T-cell (primary cell): ENCODE measurements around the gene ST6GAL1. TPM values are rescaled to one million over a fixed set of nuclear protein-coding genes. Genes with fewer than 3 reads are reported as not detected.
A peak's percentile ranks its signal among the peaks of the same experiment; 100 is the strongest.
"Not testable (repeated sequence)": the region's sequence is repeated elsewhere in the genome, so short reads cannot be mapped to it uniquely, and the experiment has no call there.

Experiments
- ATAC-seq, 4 experiments: fragments of 200-7000 bp in 3 of 4; fragments of 150-1000 bp in 1 of 4; cut with Tn5 transposase; replicated peaks in 1 of 4; 1 replicate in 3 of 4; 2 replicates in 1 of 4; pipeline ENCODE4 v1.10.0; 2021; ENCODE audit warnings: moderate library complexity in 3 of 4, mild to moderate bottlenecking in 2 of 4, moderate number of reproducible peaks in 1 of 4
- CTCF ChIA-PET, 2 donors: fragments of 300-600 bp; sonication (Branson Sonifier 250); formaldehyde crosslinking; loops; one replicate each; lab custom pipeline; 2022; ENCODE audit warnings: antibody characterized with exemption in 2 of 2; lab: Charles Lee
- POLR2A ChIA-PET, 2 donors: fragments of 300-600 bp; sonication (Branson Sonifier 250); formaldehyde crosslinking; loops; one replicate each; lab custom pipeline; 2022; ENCODE audit warnings: antibody characterized with exemption in 2 of 2; lab: Charles Lee
- DNase-seq, 35 experiments: peaks; one replicate each; pipeline versions ENCODE4 v3.0.0 to v3.0.0-alpha.2; 2013 to 2023
- H3K27ac ChIP-seq: one replicate; pipeline ENCODE4 v1.5.1; 2013; ENCODE audit warnings: low read length
- H3K27me3 ChIP-seq, 2 experiments: replicated peaks in 1 of 2; 1 replicate in 1 of 2; 2 replicates in 1 of 2; pipeline versions ENCODE4 v1.6.1 to v1.7.0; 2013; ENCODE audit warnings: low read length in 1 of 2, mixed read lengths in 1 of 2; ENCODE audit not compliant: control insufficient read depth in 2 of 2, insufficient read depth in 2 of 2; ENCODE audit errors: extremely low read depth in 1 of 2
- H3K36me3 ChIP-seq, 2 donors: 1 replicate in 1 of 2; 2 replicates in 1 of 2; pipeline versions ENCODE4 v1.6.1 to v1.7.0; 2013; ENCODE audit warnings: low read length in 1 of 2; ENCODE audit not compliant: control insufficient read depth in 2 of 2, insufficient read depth in 1 of 2; ENCODE audit errors: extremely low read depth in 1 of 2
- H3K4me1 ChIP-seq, 2 experiments: 1 replicate in 1 of 2; 2 replicates in 1 of 2; pipeline versions ENCODE4 v1.6.1 to v1.7.0; 2013; ENCODE audit warnings: low read length in 2 of 2, mixed read lengths in 1 of 2; ENCODE audit not compliant: insufficient read depth in 2 of 2, control insufficient read depth in 1 of 2; ENCODE audit errors: extremely low read depth in 1 of 2
- H3K4me3 ChIP-seq, 2 donors: 1 replicate in 1 of 2; 2 replicates in 1 of 2; pipeline versions ENCODE4 v1.5.1 to v1.7.0; 2013; ENCODE audit warnings: mild to moderate bottlenecking in 2 of 2, low read length in 1 of 2, moderate library complexity in 1 of 2; ENCODE audit not compliant: control insufficient read depth in 1 of 2; ENCODE audit errors: extremely low read depth in 1 of 2
- H3K9me3 ChIP-seq: 2 replicates; pipeline ENCODE4 v1.7.0; 2013
- H3K27ac Mint-ChIP-seq, 2 donors: one replicate each; pipeline ENCODE4 v1.8.0; 2020 to 2021; ENCODE audit warnings: mild to moderate bottlenecking in 2 of 2, mixed read lengths in 2 of 2
- H3K27me3 Mint-ChIP-seq, 2 donors: one replicate each; pipeline ENCODE4 v1.8.0; 2021 to 2022; ENCODE audit warnings: mixed read lengths in 2 of 2
- H3K36me3 Mint-ChIP-seq: one replicate; pipeline ENCODE4 v1.8.0; 2021; ENCODE audit warnings: mixed read lengths
- H3K4me1 Mint-ChIP-seq, 3 donors: one replicate each; pipeline ENCODE4 v1.8.0; 2020 to 2022; ENCODE audit warnings: mixed read lengths in 3 of 3, mild to moderate bottlenecking in 1 of 3
- H3K4me3 Mint-ChIP-seq, 3 donors: one replicate each; pipeline ENCODE4 v1.8.0; 2020 to 2022; ENCODE audit warnings: mild to moderate bottlenecking in 3 of 3, mixed read lengths in 3 of 3, moderate library complexity in 3 of 3
- H3K9me3 Mint-ChIP-seq, 3 donors: one replicate each; pipeline ENCODE4 v1.8.0; 2020 to 2022; ENCODE audit warnings: mixed read lengths in 3 of 3
- WGBS: methylation state at CpG from one replicate; pipeline ENCODE4 v1.1.5; 2013; ENCODE audit warnings: missing lambda C conversion rate; ENCODE audit not compliant: insufficient coverage; 5-methylcytosine and 5-hydroxymethylcytosine counted together
- total RNA-seq, 35 experiments: library from RNA in 6 of 35; stranded (reverse) in 6 of 35; fragments of 120-200 nt in 1 of 35; gene quantifications; one replicate each; pipeline versions ENCODE4 v1.2.1 to v1.2.4 and lab custom pipeline; 2013 to 2026

Gene ST6GAL1
- total RNA-seq, 5 donors from 2014 or later (not counting 1 experiment from before 2014, with no cell fraction given), result 148 to 237 (median 212) TPM

DNA sequence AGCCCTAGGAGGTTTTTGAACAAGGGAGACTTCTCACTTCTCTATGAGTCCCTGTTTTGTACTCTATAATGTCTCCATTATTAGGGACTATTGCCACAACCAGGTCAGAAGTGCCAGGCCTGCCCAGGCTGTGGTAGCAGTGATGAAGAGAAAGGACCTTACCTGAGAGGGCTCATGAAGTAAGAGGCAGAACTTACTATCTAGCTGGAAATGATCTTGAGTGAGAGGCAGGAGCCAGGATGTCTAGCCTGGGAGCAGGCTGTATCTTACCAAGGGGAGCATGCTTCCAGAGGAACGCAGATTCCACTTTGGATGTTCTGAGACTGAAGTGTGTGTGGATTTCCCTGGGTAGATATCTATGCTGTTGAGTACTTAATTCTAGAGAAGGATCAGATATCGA, 115.7 kb downstream of the ST6GAL1 start:
- H3K27ac ChIP-seq, result peak overlapping the region; percentile 20
- H3K27me3 Mint-ChIP-seq, result no peaks in the 10 kb centered on the region
- H3K27me3 ChIP-seq, result no peaks in the 10 kb centered on the region
- H3K27ac Mint-ChIP-seq, result peak overlapping the region; percentile 66 to 71
- peaks cover 45 to 67% of the 10 kb centered on the region in 2 experiments for H3K4me1 ChIP-seq
- POLR2A ChIA-PET, result no interaction called here
- H3K36me3 Mint-ChIP-seq, result peaks cover 86% of the 10 kb centered on the region
- DNase-seq (no peak), ATAC-seq (no peak)
- peaks cover 91 to 98% (median 92%) of the 10 kb centered on the region in 3 donors for H3K4me1 Mint-ChIP-seq
- peaks cover 4 to 85% of the 10 kb centered on the region in 2 donors for H3K36me3 ChIP-seq
- no peaks in the 10 kb centered on the region for H3K9me3 ChIP-seq
- 100% methylated on average over 2 of the region's 2 CpGs for WGBS
- H3K9me3 Mint-ChIP-seq, result no peaks in the 10 kb centered on the region
- peak overlapping the region in 2 of 3 donors; percentile 4 to 66 for H3K4me3 Mint-ChIP-seq
- H3K4me3 ChIP-seq, result no peak overlapping the region
- CTCF ChIA-PET, result interaction anchor here (0.5 to 1.0 kb wide), 3 partner anchors 18 to 174 kb away, joined by 3 to 7 read pairs (median 3); partner anchors contain the start of gene RPL39L (in 1 of the 2)

DNA sequence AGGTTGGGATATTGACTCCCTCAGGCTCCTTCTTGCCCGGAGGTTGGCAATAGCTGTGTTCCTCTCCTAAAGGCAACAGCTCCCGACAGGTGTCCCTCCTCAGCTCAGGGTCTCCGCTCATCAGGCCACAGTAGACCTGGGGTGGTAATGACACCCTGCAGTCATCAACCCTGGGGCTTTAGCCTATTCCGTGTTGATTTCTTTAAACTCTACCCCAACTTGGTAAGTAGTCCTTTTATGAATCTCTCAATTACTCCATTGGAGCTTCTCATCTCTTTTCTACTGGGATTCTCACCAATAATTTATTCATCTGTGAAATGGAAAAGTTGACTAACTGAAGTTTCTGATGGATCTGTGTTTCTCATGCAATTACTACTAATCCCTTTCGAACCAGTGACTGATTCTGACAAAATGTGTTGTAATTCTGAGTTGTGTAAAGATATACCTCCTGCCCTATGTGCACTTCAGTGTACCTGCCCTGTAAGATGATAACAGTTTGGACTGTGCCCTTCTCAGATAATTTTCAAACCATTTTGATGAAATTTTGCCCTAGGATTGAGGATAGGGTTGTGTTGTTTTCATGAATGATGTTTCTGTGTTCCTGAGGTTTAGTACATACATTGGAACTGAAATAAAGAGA, 119.3 kb downstream of the ST6GAL1 start:
- ATAC-seq, result no peak
- Histone ChIP-seq H3K27me3 (no peaks in the 10 kb centered on the region), H3K9me3 (no peaks in the 10 kb centered on the region), H3K4me3 (no peak overlapping the region), H3K36me3 (peaks cover 6 to 70% of the 10 kb centered on the region in 2 donors), H3K4me1 (peaks cover 13 to 36% of the 10 kb centered on the region in 2 experiments), H3K27ac (no peak overlapping the region)
- Mint-ChIP-seq H3K4me3 (peak overlapping the region in 1 of 3 donors; percentile 12), H3K36me3 (peaks cover 90% of the 10 kb centered on the region), H3K9me3 (peaks cover 0 to 7% (median 4%) of the 10 kb centered on the region in 3 donors), H3K27ac (peak overlapping the region; percentile 79 to 83), H3K4me1 (peaks cover 70 to 88% (median 82%) of the 10 kb centered on the region in 3 donors), H3K27me3 (no peaks in the 10 kb centered on the region)
- POLR2A ChIA-PET, result no interaction called here
- CTCF ChIA-PET, result interaction anchor here in 1 of 2 donors (0.7 to 1.2 kb wide), 3 partner anchors 15 to 1228 kb away, joined by 3 to 8 read pairs (median 4); no protein-coding TSS in a partner anchor
- no CpG with 5 or more reads among the region's 5 CpGs for WGBS
- DNase-seq, result no peak

DNA sequence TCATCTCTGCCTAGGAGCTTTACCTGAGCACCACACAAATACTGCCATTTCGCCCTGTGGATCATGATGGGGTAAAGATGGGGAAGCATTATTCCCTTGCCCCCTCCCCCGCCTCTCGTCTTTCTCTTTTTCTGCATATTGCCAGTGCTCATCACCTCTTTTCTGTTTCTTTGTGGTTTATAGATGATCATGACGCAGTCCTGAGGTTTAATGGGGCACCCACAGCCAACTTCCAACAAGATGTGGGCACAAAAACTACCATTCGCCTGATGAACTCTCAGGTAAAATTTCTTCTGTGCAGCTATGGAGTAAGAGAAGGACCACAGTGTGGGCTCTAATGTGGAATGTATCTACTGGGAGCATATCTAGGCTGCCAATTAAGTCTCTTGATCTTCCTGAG, 120.7 kb downstream of the ST6GAL1 start:
- H3K9me3 Mint-ChIP-seq, result peaks cover 10 to 22% (median 14%) of the 10 kb centered on the region in 3 donors
- peak in 1 of 4 experiments; percentile 47 for ATAC-seq

DNA sequence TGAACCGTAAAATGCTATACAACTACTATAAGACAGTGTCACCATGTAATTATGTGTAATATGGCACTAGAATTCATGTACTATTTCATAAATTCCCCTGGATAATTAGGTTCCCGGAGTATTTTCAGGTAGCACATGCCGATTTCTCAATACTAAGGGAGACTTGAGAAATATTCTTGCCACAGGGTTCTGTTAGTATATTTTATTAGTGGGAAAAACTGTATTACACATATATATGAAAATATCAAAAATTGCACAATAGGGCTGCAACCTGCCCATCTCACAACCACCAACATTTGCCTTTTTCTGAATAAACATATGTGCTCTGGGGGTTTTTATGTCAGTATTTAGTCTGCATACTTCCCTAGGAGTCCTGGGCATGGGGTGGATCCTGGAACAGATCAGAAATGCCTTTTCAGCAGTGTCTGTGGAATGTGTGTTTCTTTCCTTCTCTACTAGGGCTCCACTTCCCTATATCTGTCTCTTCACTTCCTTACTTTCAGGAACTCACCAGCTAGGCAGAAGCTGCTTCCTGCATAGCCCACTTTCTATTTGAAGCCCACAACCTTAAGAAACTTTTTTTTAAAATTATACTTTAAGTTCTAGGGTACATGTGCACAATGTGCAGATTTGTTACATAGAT, 121.5 kb downstream of the ST6GAL1 start:
- Histone ChIP-seq H3K36me3 (peaks cover 2 to 56% of the 10 kb centered on the region in 2 donors), H3K27ac (no peak overlapping the region), H3K4me3 (no peak overlapping the region), H3K27me3 (no peaks in the 10 kb centered on the region), H3K9me3 (no peaks in the 10 kb centered on the region), H3K4me1 (peaks cover 0 to 24% of the 10 kb centered on the region in 2 experiments)
- DNase-seq (no peak), ATAC-seq (no peak)
- H3K27me3 Mint-ChIP-seq, result no peaks in the 10 kb centered on the region
- H3K9me3 Mint-ChIP-seq, result peaks cover 13 to 27% (median 16%) of the 10 kb centered on the region in 3 donors
- peak overlapping the region in 1 of 2 donors; percentile 83 for H3K27ac Mint-ChIP-seq
- H3K4me1 Mint-ChIP-seq, result peaks cover 61 to 87% (median 83%) of the 10 kb centered on the region in 3 donors
- WGBS, result no CpG with 5 or more reads among the region's 3 CpGs
- CTCF ChIA-PET, result interaction anchor here in 1 of 2 donors (0.6 kb wide), 1 partner anchor 113 kb away, joined by 6 read pairs; no protein-coding TSS in a partner anchor
- no peak overlapping the region for H3K4me3 Mint-ChIP-seq
- POLR2A ChIA-PET, result no interaction called here
- H3K36me3 Mint-ChIP-seq, result peaks cover 94% of the 10 kb centered on the region

More for the DNA sequence above, 120.7 kb downstream of the ST6GAL1 start:
- H3K27me3 ChIP-seq, result no peaks in the 10 kb centered on the region
- H3K27ac ChIP-seq, result peak overlapping the region; percentile 30
- no CpG with 5 or more reads among the region's 5 CpGs for WGBS
- peaks cover 4 to 25% of the 10 kb centered on the region in 2 experiments for H3K4me1 ChIP-seq
- H3K9me3 ChIP-seq, result no peaks in the 10 kb centered on the region
- peaks cover 68 to 87% (median 83%) of the 10 kb centered on the region in 3 donors for H3K4me1 Mint-ChIP-seq
- ChIA-PET POLR2A (no interaction called here), CTCF (interaction anchor here in 1 of 2 donors (0.7 to 1.2 kb wide), 2 partner anchors 14 to 202 kb away, joined by 3 to 4 read pairs; no protein-coding TSS in a partner anchor)
- DNase-seq, result peak in 1 of 35 experiments; percentile 28
- H3K36me3 Mint-ChIP-seq, result peaks cover 92% of the 10 kb centered on the region
- H3K27ac Mint-ChIP-seq, result peak overlapping the region; percentile 57 to 83
- peaks cover 2 to 60% of the 10 kb centered on the region in 2 donors for H3K36me3 ChIP-seq
- H3K4me3 Mint-ChIP-seq, result peak overlapping the region in 1 of 3 donors; percentile 12
- no peaks in the 10 kb centered on the region for H3K27me3 Mint-ChIP-seq
- no peak overlapping the region for H3K4me3 ChIP-seq

DNA sequence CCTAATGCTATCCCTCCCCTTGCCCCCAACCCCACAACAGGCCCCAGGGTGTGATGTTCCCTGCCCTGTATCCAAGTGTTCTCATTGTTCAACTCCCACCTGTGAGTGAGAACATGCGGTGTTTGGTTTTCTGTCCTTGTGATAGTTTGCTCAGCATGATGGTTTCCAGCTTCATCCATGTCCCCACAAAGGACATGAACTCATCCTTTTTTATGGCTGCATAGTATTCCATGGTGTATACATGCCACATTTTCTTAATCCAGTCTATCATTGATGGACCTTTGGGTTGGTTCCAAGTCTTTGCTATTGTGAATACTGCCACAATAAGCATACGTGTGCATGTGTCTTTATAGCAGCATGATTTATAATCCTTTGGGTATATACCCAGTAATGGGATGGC, 122.1 kb downstream of the ST6GAL1 start:
- WGBS, result 100% methylated on average over 1 of the region's 2 CpGs
- peaks cover 13 to 33% (median 18%) of the 10 kb centered on the region in 3 donors for H3K9me3 Mint-ChIP-seq
- DNase-seq, POLR2A ChIA-PET, H3K27ac Mint-ChIP-seq, H3K27ac ChIP-seq, H3K4me3 Mint-ChIP-seq, CTCF ChIA-PET, H3K27me3 ChIP-seq, ATAC-seq, H3K4me3 ChIP-seq, H3K27me3 Mint-ChIP-seq, H3K9me3 ChIP-seq: not testable (repeated sequence)
- peaks cover 56 to 86% (median 84%) of the 10 kb centered on the region in 3 donors for H3K4me1 Mint-ChIP-seq
- Histone ChIP-seq H3K36me3 (peaks cover 2 to 59% of the 10 kb centered on the region in 2 donors), H3K4me1 (peaks cover 0 to 24% of the 10 kb centered on the region in 2 experiments)
- H3K36me3 Mint-ChIP-seq, result peaks cover 95% of the 10 kb centered on the region

DNA sequence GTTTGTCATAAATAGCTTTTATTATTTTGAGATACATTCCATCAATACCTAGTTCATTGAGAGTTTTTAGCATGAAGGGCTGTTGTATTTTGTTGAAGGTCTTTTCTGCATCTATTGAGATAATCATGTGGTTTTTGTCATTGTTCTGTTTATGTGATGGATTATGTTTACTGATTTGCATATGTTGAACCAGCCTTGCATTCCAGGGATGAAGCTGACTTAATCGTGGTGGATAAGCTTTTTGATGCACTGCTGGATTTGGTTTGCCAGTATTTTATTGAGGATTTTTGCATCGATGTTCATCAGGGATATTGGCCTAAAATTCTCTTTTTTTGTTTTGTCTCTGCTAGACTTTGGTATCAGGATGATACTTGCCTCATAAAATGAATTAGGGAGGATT, 124.1 kb downstream of the ST6GAL1 start:
- peaks cover 53 to 84% (median 82%) of the 10 kb centered on the region in 3 donors for H3K4me1 Mint-ChIP-seq
- CTCF ChIA-PET, H3K4me3 Mint-ChIP-seq, H3K27ac Mint-ChIP-seq, POLR2A ChIA-PET, H3K27me3 Mint-ChIP-seq, H3K4me3 ChIP-seq, H3K27me3 ChIP-seq, DNase-seq, H3K9me3 ChIP-seq, ATAC-seq, H3K27ac ChIP-seq: not testable (repeated sequence)
- H3K9me3 Mint-ChIP-seq, result peaks cover 13 to 33% (median 18%) of the 10 kb centered on the region in 3 donors
- Histone ChIP-seq H3K4me1 (peaks cover 2 to 24% of the 10 kb centered on the region in 2 experiments), H3K36me3 (peaks cover 2 to 63% of the 10 kb centered on the region in 2 donors)
- peaks cover 98% of the 10 kb centered on the region for H3K36me3 Mint-ChIP-seq
- WGBS, result no CpG with 5 or more reads among the region's 2 CpGs
